H9 (cell line): ENCODE results near the gene HKDC1. TPM values are rescaled to one million over a fixed set of nuclear protein-coding genes. Genes with fewer than 3 reads are reported as not detected.

Source experiments
- DNase-seq: peaks from one replicate; pipeline ENCODE4 v3.0.0-alpha.2; 2017
- H2AFZ ChIP-seq: one replicate; pipeline ENCODE4 v1.6.1; 2013; ENCODE audit warnings: mild to moderate bottlenecking, low read length, control low read depth, moderate library complexity
- H2AK5ac ChIP-seq: 2 replicates; pipeline ENCODE4 v1.6.1; 2013; ENCODE audit warnings: low read length, control low read depth, mixed read lengths; ENCODE audit not compliant: insufficient read length
- H2BK120ac ChIP-seq: one replicate; pipeline ENCODE4 v1.6.1; 2013; ENCODE audit warnings: low read depth, mild to moderate bottlenecking, low read length, control low read depth, inconsistent platforms; ENCODE audit not compliant: poor library complexity, severe bottlenecking
- H2BK12ac ChIP-seq: 2 replicates; pipeline ENCODE4 v1.6.1; 2013; ENCODE audit warnings: low read length, control low read depth, mixed read lengths, low read depth; ENCODE audit not compliant: insufficient read length
- H2BK15ac ChIP-seq: 2 replicates; pipeline ENCODE4 v1.6.1; 2013; ENCODE audit warnings: low read depth, low read length, control low read depth
- H2BK20ac ChIP-seq: one replicate; pipeline ENCODE4 v1.6.1; 2013; ENCODE audit warnings: low read depth, mild to moderate bottlenecking, low read length, control low read depth, inconsistent platforms; ENCODE audit not compliant: poor library complexity, severe bottlenecking
- H2BK5ac ChIP-seq: 2 replicates; pipeline ENCODE4 v1.6.1; 2013; ENCODE audit warnings: low read length, control low read depth, mixed read lengths; ENCODE audit not compliant: insufficient read length
- H3K14ac ChIP-seq: 2 replicates; pipeline ENCODE4 v1.6.1; 2013; ENCODE audit warnings: low read length, control low read depth; ENCODE audit not compliant: insufficient read depth
- H3K18ac ChIP-seq: 2 replicates; pipeline ENCODE4 v1.6.1; 2013; ENCODE audit warnings: low read depth, mild to moderate bottlenecking, mixed read lengths, low read length, control low read depth; ENCODE audit not compliant: insufficient read length
- H3K23ac ChIP-seq: 2 replicates; pipeline ENCODE4 v1.6.1; 2013; ENCODE audit warnings: low read length, control low read depth, mixed read lengths, low read depth; ENCODE audit not compliant: insufficient read length
- H3K23me2 ChIP-seq: 2 replicates; pipeline ENCODE4 v1.6.1; 2013; ENCODE audit warnings: low read depth, mild to moderate bottlenecking, mixed read lengths, low read length, control low read depth; ENCODE audit not compliant: insufficient read length, poor library complexity, severe bottlenecking
- H3K27ac ChIP-seq: 2 replicates; pipeline ENCODE4 v1.5.1; 2013; ENCODE audit warnings: low read length, control low read depth, mixed read lengths, low read depth; ENCODE audit not compliant: insufficient read length
- H3K27me3 ChIP-seq: 2 replicates; pipeline ENCODE4 v1.6.1; 2013; ENCODE audit warnings: low read length, control low read depth, inconsistent platforms; ENCODE audit not compliant: insufficient read depth
- H3K4ac ChIP-seq: 2 replicates; pipeline ENCODE4 v1.6.1; 2013; ENCODE audit warnings: low read depth, mild to moderate bottlenecking, control low read depth, inconsistent platforms, low read length, moderate library complexity
- H3K4me1 ChIP-seq: 2 replicates; pipeline ENCODE4 v1.6.1; 2013; ENCODE audit warnings: low read length, control low read depth, inconsistent platforms; ENCODE audit not compliant: insufficient read depth
- H3K4me2 ChIP-seq: 2 replicates; pipeline ENCODE4 v1.6.1; 2013; ENCODE audit warnings: low read length, control low read depth, mixed read lengths; ENCODE audit not compliant: insufficient read length, insufficient read depth
- H3K56ac ChIP-seq: 2 replicates; pipeline ENCODE4 v1.6.1; 2013; ENCODE audit warnings: low read depth, mild to moderate bottlenecking, mixed read lengths, low read length, control low read depth; ENCODE audit not compliant: insufficient read length
- H3K79me1 ChIP-seq: 2 replicates; pipeline ENCODE4 v1.6.1; 2013; ENCODE audit warnings: low read depth, mild to moderate bottlenecking, moderate library complexity, low read length, control low read depth, inconsistent platforms; ENCODE audit not compliant: insufficient read depth, poor library complexity, severe bottlenecking
- H3K79me2 ChIP-seq: 2 replicates; pipeline ENCODE4 v1.6.1; 2013; ENCODE audit warnings: low read length, control low read depth, inconsistent platforms; ENCODE audit not compliant: insufficient read depth
- H3K9ac ChIP-seq: 2 replicates; pipeline ENCODE4 v1.6.1; 2013; ENCODE audit warnings: low read length, control low read depth, mixed read lengths; ENCODE audit not compliant: insufficient read length; ENCODE audit errors: extremely low read depth
- H3K9me3 ChIP-seq: one replicate; pipeline ENCODE4 v1.6.1; 2013; ENCODE audit warnings: low read depth, low read length, inconsistent platforms; ENCODE audit not compliant: control insufficient read depth
- H3T11ph ChIP-seq: one replicate; pipeline ENCODE4 v1.6.1; 2013; ENCODE audit warnings: mild to moderate bottlenecking, low read length, control low read depth, inconsistent platforms
- H4K20me1 ChIP-seq: one replicate; pipeline ENCODE4 v1.6.1; 2013; ENCODE audit not compliant: control insufficient read depth, insufficient read length, insufficient read depth
- H4K5ac ChIP-seq: 2 replicates; pipeline ENCODE4 v1.6.1; 2013; ENCODE audit warnings: low read depth, mild to moderate bottlenecking, mixed read lengths, low read length, control low read depth; ENCODE audit not compliant: insufficient read length
- H4K8ac ChIP-seq: replicated peaks from 2 replicates; pipeline ENCODE4 v1.6.1; 2013; ENCODE audit warnings: low read length, control low read depth, mixed read lengths, low read depth; ENCODE audit not compliant: insufficient read length
- H4K91ac ChIP-seq: 2 replicates; pipeline ENCODE4 v1.6.1; 2013; ENCODE audit warnings: low read depth, mild to moderate bottlenecking, moderate library complexity, mixed read lengths, low read length, control low read depth; ENCODE audit not compliant: insufficient read length
- H3K27ac Mint-ChIP-seq, 3 experiments: 2 replicates in 2 of 3; 3 replicates in 1 of 3; pipeline ENCODE4 v1.8.0; 2020 to 2021; ENCODE audit warnings: mixed read lengths in 3 of 3, mild to moderate bottlenecking in 1 of 3, moderate library complexity in 1 of 3
- H3K27me3 Mint-ChIP-seq: 2 replicates; pipeline ENCODE4 v1.8.0; 2021; ENCODE audit warnings: low read depth, mild to moderate bottlenecking, moderate library complexity, mixed read lengths
- H3K36me3 Mint-ChIP-seq, 3 experiments: 2 replicates in 2 of 3; 3 replicates in 1 of 3; pipeline ENCODE4 v1.8.0; 2020 to 2021; ENCODE audit warnings: low read depth in 3 of 3, mixed read lengths in 3 of 3; ENCODE audit not compliant: insufficient read depth in 1 of 3
- H3K4me1 Mint-ChIP-seq, 2 experiments: 2 replicates each; pipeline ENCODE4 v1.8.0; 2020; ENCODE audit warnings: mixed read lengths in 2 of 2
- H3K4me3 Mint-ChIP-seq, 2 experiments: 2 replicates in 1 of 2; 3 replicates in 1 of 2; pipeline ENCODE4 v1.8.0; 2020 to 2021; ENCODE audit warnings: mild to moderate bottlenecking in 2 of 2, mixed read lengths in 2 of 2, moderate library complexity in 1 of 2
- H3K9me3 Mint-ChIP-seq, 2 experiments: 2 replicates in 1 of 2; 3 replicates in 1 of 2; pipeline ENCODE4 v1.8.0; 2020; ENCODE audit warnings: mild to moderate bottlenecking in 2 of 2, mixed read lengths in 2 of 2, moderate library complexity in 1 of 2
- WGBS: extraction: QIAGEN DNeasy Blood & Tissue Kit; methylation state at CpG from one replicate; pipeline ENCODE4 v1.1.7; 2013; ENCODE audit warnings: missing lambda C conversion rate, low lambda C conversion rate, mixed read lengths; ENCODE audit not compliant: insufficient read length; ENCODE audit errors: extremely low coverage; 5-methylcytosine and 5-hydroxymethylcytosine counted together
- total RNA-seq: library from RNA; stranded (reverse); gene quantifications from 2 replicates; pipeline ENCODE4 v1.2.1, GENCODE V29; 2021
- TF ChIP-seq, protein P1 (sequence below): fragments of 200-600 bp; sonication (generic); conservative IDR thresholded peaks from 3 replicates; pipeline ENCODE4 v1.8.0; 2021; ENCODE audit warnings: antibody characterized with exemption, mild to moderate bottlenecking

HKDC1 gene
- total RNA-seq, 1 experiment from 2014 or later = not detected

DNA sequence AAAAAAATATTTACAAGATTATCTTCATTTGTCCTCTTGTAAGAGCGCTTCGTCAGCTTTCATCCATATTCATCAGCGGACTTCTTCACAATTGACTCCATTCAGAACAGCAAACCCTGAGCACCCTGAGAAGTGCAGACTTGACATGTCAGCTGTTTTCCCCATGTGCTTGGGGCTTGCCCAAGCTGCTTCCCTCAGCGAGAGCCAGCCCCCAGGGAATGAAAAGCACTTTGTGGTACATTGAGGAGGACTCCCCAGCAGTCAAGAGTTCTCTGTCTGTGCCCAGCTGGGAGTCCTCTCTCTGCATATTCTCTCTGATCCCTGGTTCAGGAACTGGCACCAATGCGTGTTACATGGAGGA, 22.7 kb downstream of the HKDC1 start:
- Mint-ChIP-seq H3K9me3 (no peaks in the 10 kb centered on the region), H3K27ac (no peak overlapping the region), H3K27me3 (peaks cover 6% of the 10 kb centered on the region), H3K4me3 (no peak overlapping the region), H3K36me3 (no peaks in the 10 kb centered on the region), H3K4me1 (peaks cover 15 to 16% of the 10 kb centered on the region in 2 experiments)
- Histone ChIP-seq H3K23me2 (no peaks in the 10 kb centered on the region), H2BK15ac (no peak overlapping the region), H3K14ac (no peak overlapping the region), H2BK12ac (no peak overlapping the region), H3K27ac (no peak overlapping the region), H3T11ph (no peak overlapping the region), H4K91ac (no peak overlapping the region), H4K20me1 (no peaks in the 10 kb centered on the region), H3K27me3 (no peaks in the 10 kb centered on the region), H3K9me3 (no peaks in the 10 kb centered on the region), H3K79me1 (no peaks in the 10 kb centered on the region), H3K23ac (no peak overlapping the region), H3K9ac (no peak overlapping the region), H2AFZ (no peak overlapping the region), H3K4me1 (no peaks in the 10 kb centered on the region), H2BK5ac (no peak overlapping the region), H3K79me2 (no peaks in the 10 kb centered on the region), H4K5ac (no peak overlapping the region), H3K4me2 (no peak overlapping the region), H3K4ac (no peak overlapping the region), H3K18ac (no peak overlapping the region), H3K56ac (no peak overlapping the region), H2BK20ac (no peak overlapping the region), H4K8ac (no peak overlapping the region), H2BK120ac (no peak overlapping the region), H2AK5ac (no peak overlapping the region)
- WGBS = no CpG with 5 or more reads among the region's 5 CpGs
- TF ChIP-seq, protein P1, sequence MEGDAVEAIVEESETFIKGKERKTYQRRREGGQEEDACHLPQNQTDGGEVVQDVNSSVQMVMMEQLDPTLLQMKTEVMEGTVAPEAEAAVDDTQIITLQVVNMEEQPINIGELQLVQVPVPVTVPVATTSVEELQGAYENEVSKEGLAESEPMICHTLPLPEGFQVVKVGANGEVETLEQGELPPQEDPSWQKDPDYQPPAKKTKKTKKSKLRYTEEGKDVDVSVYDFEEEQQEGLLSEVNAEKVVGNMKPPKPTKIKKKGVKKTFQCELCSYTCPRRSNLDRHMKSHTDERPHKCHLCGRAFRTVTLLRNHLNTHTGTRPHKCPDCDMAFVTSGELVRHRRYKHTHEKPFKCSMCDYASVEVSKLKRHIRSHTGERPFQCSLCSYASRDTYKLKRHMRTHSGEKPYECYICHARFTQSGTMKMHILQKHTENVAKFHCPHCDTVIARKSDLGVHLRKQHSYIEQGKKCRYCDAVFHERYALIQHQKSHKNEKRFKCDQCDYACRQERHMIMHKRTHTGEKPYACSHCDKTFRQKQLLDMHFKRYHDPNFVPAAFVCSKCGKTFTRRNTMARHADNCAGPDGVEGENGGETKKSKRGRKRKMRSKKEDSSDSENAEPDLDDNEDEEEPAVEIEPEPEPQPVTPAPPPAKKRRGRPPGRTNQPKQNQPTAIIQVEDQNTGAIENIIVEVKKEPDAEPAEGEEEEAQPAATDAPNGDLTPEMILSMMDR = no peak
- no peak for DNase-seq
